ENCODE measurements around the gene ACAP1.

The ACAP1 gene

GRCh38 chr17:7356072-7356549 is 19.8 kb downstream of the ACAP1 start:
- Histone ChIP-seq H3K4me2 (ENCODE audit: low read length) (no peak overlapping the region), H3K79me2 (ENCODE audit: insufficient read depth, low read length) (no peaks in the 10 kb centered on the region), H3K27me3 (ENCODE audit: insufficient read depth, low read length) (peaks cover 5% of the 10 kb centered on the region; the same call in 1 of the 2 replicates), H3K9me2 (ENCODE audit: low read depth, low read length) (no peaks in the 10 kb centered on the region), H3K27ac (ENCODE audit: low read depth, low read length, poor library complexity, severe bottlenecking) (no peak overlapping the region), H3K9ac (ENCODE audit: low read length) (no peak overlapping the region), H2AFZ (ENCODE audit: low read length) (no peak overlapping the region), H3K9me3 (ENCODE audit: low read length) (no peaks in the 10 kb centered on the region), H3K36me3 (ENCODE audit: insufficient read depth, low read length) (no peaks in the 10 kb centered on the region), H3K4me3 (ENCODE audit: low read depth, low read length, poor library complexity, severe bottlenecking) (no peak overlapping the region), H4K20me1 (ENCODE audit: insufficient read depth, low read length) (no peaks in the 10 kb centered on the region), H3F3A (ENCODE audit: insufficient read depth, low read length) (no peaks in the 10 kb centered on the region), H3K4me1 (ENCODE audit: insufficient read depth, low read length, severe bottlenecking) (peaks cover 18% of the 10 kb centered on the region)
- TF ChIP-seq EZH2 (IDR thresholded peaks at IDR 0.05; ENCODE audit: borderline replicate concordance, low read length): no peak
- peak; percentile 89 for TF ChIP-seq CTCF (IDR thresholded peaks at IDR 0.05; ENCODE audit: low read length)

- TF ChIP-seq EZH2 (IDR thresholded peaks at IDR 0.05; ENCODE audit: borderline replicate concordance, low read length): no peak
- Histone ChIP-seq H3K4me2 (ENCODE audit: low read length) (no peak overlapping the region), H3K27ac (ENCODE audit: low read depth, low read length, poor library complexity, severe bottlenecking) (no peak overlapping the region), H3K9me2 (ENCODE audit: low read depth, low read length) (no peaks in the 10 kb centered on the region), H3K79me2 (ENCODE audit: insufficient read depth, low read length) (no peaks in the 10 kb centered on the region), H3K9ac (ENCODE audit: low read length) (no peak overlapping the region), H3F3A (ENCODE audit: insufficient read depth, low read length) (no peaks in the 10 kb centered on the region), H3K4me1 (ENCODE audit: insufficient read depth, low read length, severe bottlenecking) (peaks cover 13% of the 10 kb centered on the region), H3K4me3 (ENCODE audit: low read depth, low read length, poor library complexity, severe bottlenecking) (no peak overlapping the region), H2AFZ (ENCODE audit: low read length) (no peak overlapping the region), H3K27me3 (ENCODE audit: insufficient read depth, low read length) (peaks cover 5% of the 10 kb centered on the region; the same call in 1 of the 2 replicates), H3K9me3 (ENCODE audit: low read length) (no peaks in the 10 kb centered on the region), H3K36me3 (ENCODE audit: insufficient read depth, low read length) (no peaks in the 10 kb centered on the region), H4K20me1 (ENCODE audit: insufficient read depth, low read length) (no peaks in the 10 kb centered on the region)
Measured at GRCh38 chr17:7356756-7357155, 20.4 kb downstream of the ACAP1 start.

- Histone ChIP-seq H3K9me3 (ENCODE audit: low read length) (no peaks in the 10 kb centered on the region), H4K20me1 (ENCODE audit: insufficient read depth, low read length) (no peaks in the 10 kb centered on the region), H3K79me2 (ENCODE audit: insufficient read depth, low read length) (no peaks in the 10 kb centered on the region), H3K9ac (ENCODE audit: low read length) (no peak overlapping the region), H3F3A (ENCODE audit: insufficient read depth, low read length) (no peaks in the 10 kb centered on the region), H3K9me2 (ENCODE audit: low read depth, low read length) (no peaks in the 10 kb centered on the region), H3K4me2 (ENCODE audit: low read length) (no peak overlapping the region), H3K27me3 (ENCODE audit: insufficient read depth, low read length) (peaks cover 5% of the 10 kb centered on the region; the same call in 1 of the 2 replicates), H2AFZ (ENCODE audit: low read length) (no peak overlapping the region), H3K4me1 (ENCODE audit: insufficient read depth, low read length, severe bottlenecking) (peaks cover 8% of the 10 kb centered on the region), H3K36me3 (ENCODE audit: insufficient read depth, low read length) (no peaks in the 10 kb centered on the region), H3K27ac (ENCODE audit: low read depth, low read length, poor library complexity, severe bottlenecking) (no peak overlapping the region), H3K4me3 (ENCODE audit: low read depth, low read length, poor library complexity, severe bottlenecking) (no peak overlapping the region)
- TF ChIP-seq EZH2 (IDR thresholded peaks at IDR 0.05; ENCODE audit: borderline replicate concordance, low read length): no peak
- no peak for TF ChIP-seq CTCF (IDR thresholded peaks at IDR 0.05; ENCODE audit: low read length)
Measured at GRCh38 chr17:7357381-7357780, 21.1 kb downstream of the ACAP1 start.

GRCh38 chr17:7361906-7362305 is 25.6 kb downstream of the ACAP1 start:
- Histone ChIP-seq H3K36me3 (ENCODE audit: insufficient read depth, low read length) (no peaks in the 10 kb centered on the region), H3K4me3 (ENCODE audit: low read depth, low read length, poor library complexity, severe bottlenecking) (no peak overlapping the region), H3K27ac (ENCODE audit: low read depth, low read length, poor library complexity, severe bottlenecking) (no peak overlapping the region), H3K9ac (ENCODE audit: low read length) (no peak overlapping the region), H3K27me3 (ENCODE audit: insufficient read depth, low read length) (peaks cover 10% of the 10 kb centered on the region; the same call in 1 of the 2 replicates), H3K4me2 (ENCODE audit: low read length) (no peak overlapping the region), H3K79me2 (ENCODE audit: insufficient read depth, low read length) (no peaks in the 10 kb centered on the region), H4K20me1 (ENCODE audit: insufficient read depth, low read length) (no peaks in the 10 kb centered on the region), H3K9me3 (ENCODE audit: low read length) (no peaks in the 10 kb centered on the region), H2AFZ (ENCODE audit: low read length) (no peak overlapping the region), H3K9me2 (ENCODE audit: low read depth, low read length) (no peaks in the 10 kb centered on the region), H3K4me1 (ENCODE audit: insufficient read depth, low read length, severe bottlenecking) (no peaks in the 10 kb centered on the region), H3F3A (ENCODE audit: insufficient read depth, low read length) (no peaks in the 10 kb centered on the region)
- TF ChIP-seq CTCF (IDR thresholded peaks at IDR 0.05; ENCODE audit: low read length) (no peak), EZH2 (IDR thresholded peaks at IDR 0.05; ENCODE audit: borderline replicate concordance, low read length) (no peak)
